MM.1S (cell line): ENCODE data around the gene PACRG.

Source experiments
- CTCF ChIP-seq: fragments of 300-600 bp; sonication (generic); IDR thresholded peaks from 2 replicates; pipeline ENCODE4 v1.5.1; 2016; ENCODE audit warnings: antibody characterized with exemption, low read length, mixed read lengths
- EZH2 ChIP-seq: fragments of 300-600 bp; sonication (generic); optimal IDR thresholded peaks from 2 replicates; pipeline ENCODE3; 2017; ENCODE audit warnings: low read depth, mild to moderate bottlenecking, antibody characterized with exemption, low read length, mixed read lengths

GRCh38 chr6:163254341-163254835 is 526.6 kb downstream of the PACRG start:
- no peak for TF ChIP-seq EZH2
- TF ChIP-seq CTCF: no peak
